Esophagus mucosa (tissue), 1 donor: ENCODE measurements around the gene MLLT10. TPM values are rescaled to one million over a fixed set of nuclear protein-coding genes. Genes with fewer than 3 reads are reported as not detected.

ENCODE experiments used
- ATAC-seq: fragments of 200-7000 bp; cut with Tn5 transposase; one replicate; pipeline ENCODE4 v1.9.1; 2020
- total RNA-seq: library from RNA; stranded (reverse); gene quantifications from one replicate; pipeline ENCODE4 v1.2.4, GENCODE V29; 2023
- donor health status: DM: yes; HTN: yes; CAD: no.

MLLT10 gene
- total RNA-seq, 1 donor from 2014 or later: 31.0 TPM

- ATAC-seq: no peak
These were observed 114.0 kb downstream of the MLLT10 start for GRCh38 chr10:21648040-21648439.

GRCh38 chr10:21649454-21649872 is 115.4 kb downstream of the MLLT10 start:
- no peak for ATAC-seq

- no peak for ATAC-seq
These were observed 116.3 kb downstream of the MLLT10 start for GRCh38 chr10:21650353-21650752.

- no peak for ATAC-seq
These were observed 121.2 kb downstream of the MLLT10 start for GRCh38 chr10:21655236-21655635.

- no peak for ATAC-seq
These were observed 121.7 kb downstream of the MLLT10 start for GRCh38 chr10:21655687-21656086.

- ATAC-seq: no peak
These were observed 127.1 kb downstream of the MLLT10 start for GRCh38 chr10:21661087-21661486.

GRCh38 chr10:21661935-21662334 is 127.9 kb downstream of the MLLT10 start:
- ATAC-seq: no peak

- no peak for ATAC-seq
These were observed 128.6 kb downstream of the MLLT10 start for GRCh38 chr10:21662635-21663034.

- no peak for ATAC-seq
These were observed 134.8 kb downstream of the MLLT10 start for GRCh38 chr10:21668831-21669230.

- no peak for ATAC-seq
These were observed 136.4 kb downstream of the MLLT10 start for GRCh38 chr10:21670391-21670790.

GRCh38 chr10:21673668-21674067 is 139.6 kb downstream of the MLLT10 start:
- no peak for ATAC-seq

GRCh38 chr10:21675157-21675796 is 141.2 kb downstream of the MLLT10 start:
- peak; percentile 59 for ATAC-seq

GRCh38 chr10:21677551-21677950 is 143.5 kb downstream of the MLLT10 start:
- no peak for ATAC-seq

- peak; percentile 82 for ATAC-seq
These were observed 147.1 kb downstream of the MLLT10 start for GRCh38 chr10:21681156-21681555.

- peak; percentile 28 for ATAC-seq
These were observed 153.4 kb downstream of the MLLT10 start for GRCh38 chr10:21687266-21688008.

GRCh38 chr10:21688009-21688332 is 153.9 kb downstream of the MLLT10 start:
- no peak for ATAC-seq

GRCh38 chr10:21688870-21689269 is 154.8 kb downstream of the MLLT10 start:
- ATAC-seq: no peak

- no peak for ATAC-seq
These were observed 155.8 kb downstream of the MLLT10 start for GRCh38 chr10:21689881-21690280.

- peak; percentile 81 for ATAC-seq
These were observed 158.9 kb downstream of the MLLT10 start for GRCh38 chr10:21692916-21693315.

GRCh38 chr10:21693418-21693817 is 159.4 kb downstream of the MLLT10 start:
- peak; percentile 51 for ATAC-seq

GRCh38 chr10:21694631-21695030 is 160.6 kb downstream of the MLLT10 start:
- no peak for ATAC-seq

GRCh38 chr10:21696302-21696701 is 162.3 kb downstream of the MLLT10 start:
- ATAC-seq: no peak

- ATAC-seq: no peak
These were observed 165.5 kb downstream of the MLLT10 start for GRCh38 chr10:21699575-21699974.

GRCh38 chr10:21700474-21700873 is 166.4 kb downstream of the MLLT10 start:
- ATAC-seq: no peak
